ENCODE measurements around the gene OR2T10. TPM values are rescaled to one million over a fixed set of nuclear protein-coding genes. Genes with fewer than 3 reads are reported as not detected.

Gene OR2T10
- total and polyA plus RNA-seq, 2 experiments from 2014 or later = not detected

DNA sequence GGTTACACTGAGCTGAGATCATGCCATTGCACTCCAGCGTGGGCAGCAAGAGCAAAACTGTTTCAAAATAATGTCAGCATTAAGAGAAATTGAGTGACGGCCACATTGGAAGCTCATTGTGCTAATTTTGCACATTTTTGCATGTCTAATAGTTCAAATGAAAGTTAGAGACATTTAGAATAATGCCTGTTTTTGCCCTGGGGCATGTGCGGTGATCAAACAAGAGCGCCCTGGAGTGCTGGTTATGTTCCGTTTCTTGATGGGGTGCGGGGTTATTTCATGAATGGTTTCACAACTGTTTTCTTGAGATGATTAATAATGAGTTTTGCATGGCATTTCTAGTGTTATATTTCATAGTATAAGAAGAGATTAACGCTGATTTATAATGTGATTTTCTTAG lies 24.3 kb upstream of the OR2T10 start:
- Histone ChIP-seq H3K36me3 (no peaks in the 10 kb centered on the region), H3K4me3 (no peak overlapping the region), H3K27me3 (no peaks in the 10 kb centered on the region), H3K27ac (no peak overlapping the region), H3K4me1 (ENCODE audit: low read depth) (no peaks in the 10 kb centered on the region), H3K9me3 (ENCODE audit: low read depth) (no peaks in the 10 kb centered on the region)
- TF ChIP-seq, protein P1, sequence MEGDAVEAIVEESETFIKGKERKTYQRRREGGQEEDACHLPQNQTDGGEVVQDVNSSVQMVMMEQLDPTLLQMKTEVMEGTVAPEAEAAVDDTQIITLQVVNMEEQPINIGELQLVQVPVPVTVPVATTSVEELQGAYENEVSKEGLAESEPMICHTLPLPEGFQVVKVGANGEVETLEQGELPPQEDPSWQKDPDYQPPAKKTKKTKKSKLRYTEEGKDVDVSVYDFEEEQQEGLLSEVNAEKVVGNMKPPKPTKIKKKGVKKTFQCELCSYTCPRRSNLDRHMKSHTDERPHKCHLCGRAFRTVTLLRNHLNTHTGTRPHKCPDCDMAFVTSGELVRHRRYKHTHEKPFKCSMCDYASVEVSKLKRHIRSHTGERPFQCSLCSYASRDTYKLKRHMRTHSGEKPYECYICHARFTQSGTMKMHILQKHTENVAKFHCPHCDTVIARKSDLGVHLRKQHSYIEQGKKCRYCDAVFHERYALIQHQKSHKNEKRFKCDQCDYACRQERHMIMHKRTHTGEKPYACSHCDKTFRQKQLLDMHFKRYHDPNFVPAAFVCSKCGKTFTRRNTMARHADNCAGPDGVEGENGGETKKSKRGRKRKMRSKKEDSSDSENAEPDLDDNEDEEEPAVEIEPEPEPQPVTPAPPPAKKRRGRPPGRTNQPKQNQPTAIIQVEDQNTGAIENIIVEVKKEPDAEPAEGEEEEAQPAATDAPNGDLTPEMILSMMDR (IDR thresholded peaks at IDR 0.05; ENCODE audit: low read depth, low read length) = no peak
- no peak for DNase-seq (ENCODE audit: low read depth in 1 of 2, low spot score in 1 of 2)

DNA sequence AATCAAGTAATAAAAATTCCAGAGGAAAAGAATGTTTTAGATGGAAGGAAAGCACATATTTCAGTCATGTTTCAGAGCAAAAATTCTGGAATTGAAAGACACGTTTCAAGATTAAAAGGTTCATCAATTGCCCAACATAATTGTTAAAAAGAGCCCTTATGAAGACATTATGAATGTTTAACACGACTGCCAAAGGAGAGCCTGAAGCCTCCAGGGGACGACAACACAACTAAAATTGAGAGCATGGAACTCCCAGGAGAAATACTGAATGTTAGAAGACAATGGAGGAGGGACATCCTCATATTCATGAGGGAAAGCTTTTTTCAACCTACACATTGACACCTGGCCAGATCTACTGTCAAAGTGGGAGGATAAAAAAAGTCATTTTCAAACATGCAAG lies 21.4 kb upstream of the OR2T10 start:
- H3K9me3 ChIP-seq (ENCODE audit: low read depth) = no peaks in the 10 kb centered on the region
- H3K4me3 ChIP-seq = no peak overlapping the region
- peak in 1 of 2 donors; percentile 39 for DNase-seq (ENCODE audit: low read depth in 1 of 2, low spot score in 1 of 2)
- H3K4me1 ChIP-seq (ENCODE audit: low read depth) = no peaks in the 10 kb centered on the region
- no peaks in the 10 kb centered on the region for H3K36me3 ChIP-seq
- no peaks in the 10 kb centered on the region for H3K27me3 ChIP-seq
- H3K27ac ChIP-seq = no peak overlapping the region
- TF ChIP-seq, protein P1 (IDR thresholded peaks at IDR 0.05; ENCODE audit: low read depth, low read length) = peak; percentile 59

GRCh38 chr1:248618119-248618518 lies 20.6 kb upstream of the OR2T10 start:
- no peak for DNase-seq (ENCODE audit: low read depth in 1 of 2, low spot score in 1 of 2)
- Histone ChIP-seq H3K36me3 (no peaks in the 10 kb centered on the region), H3K27me3 (no peaks in the 10 kb centered on the region), H3K27ac (no peak overlapping the region), H3K9me3 (ENCODE audit: low read depth) (no peaks in the 10 kb centered on the region), H3K4me3 (no peak overlapping the region), H3K4me1 (ENCODE audit: low read depth) (no peaks in the 10 kb centered on the region)
- TF ChIP-seq, protein P1 (IDR thresholded peaks at IDR 0.05; ENCODE audit: low read depth, low read length) = no peak

DNA sequence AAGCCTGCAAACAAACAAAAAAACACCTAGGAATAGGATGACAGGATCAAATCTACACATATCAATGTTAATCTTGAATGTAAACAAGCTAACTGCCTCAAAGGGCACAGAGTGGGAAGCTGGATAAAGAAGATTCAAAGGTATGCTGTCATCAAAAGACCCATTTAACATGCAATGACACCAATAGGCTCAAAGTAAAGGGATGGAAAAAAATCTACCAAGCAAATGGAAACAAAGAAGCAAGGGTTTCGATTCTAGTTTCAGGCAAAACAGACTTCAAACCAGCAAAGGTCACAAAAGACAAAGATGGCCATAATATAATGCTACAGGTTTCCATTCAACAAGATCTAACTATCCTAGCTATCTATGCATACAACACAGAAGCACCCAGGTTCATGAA lies 16.2 kb upstream of the OR2T10 start:
- no peaks in the 10 kb centered on the region for H3K27me3 ChIP-seq
- no peaks in the 10 kb centered on the region for H3K9me3 ChIP-seq (ENCODE audit: low read depth)
- H3K4me1 ChIP-seq (ENCODE audit: low read depth) = no peaks in the 10 kb centered on the region
- H3K4me3 ChIP-seq = no peak overlapping the region
- TF ChIP-seq, protein P1 (IDR thresholded peaks at IDR 0.05; ENCODE audit: low read depth, low read length) = no peak
- DNase-seq (ENCODE audit: low read depth in 1 of 2, low spot score in 1 of 2) = no peak
- H3K36me3 ChIP-seq = no peaks in the 10 kb centered on the region
- H3K27ac ChIP-seq = no peak overlapping the region

- Histone ChIP-seq H3K4me1 (ENCODE audit: low read depth) (no peaks in the 10 kb centered on the region), H3K4me3 (no peak overlapping the region), H3K36me3 (no peaks in the 10 kb centered on the region), H3K27me3 (no peaks in the 10 kb centered on the region), H3K27ac (no peak overlapping the region), H3K9me3 (ENCODE audit: low read depth) (no peaks in the 10 kb centered on the region)
- TF ChIP-seq, protein P1 (IDR thresholded peaks at IDR 0.05; ENCODE audit: low read depth, low read length) = no peak
- no peak for DNase-seq (ENCODE audit: low read depth in 1 of 2, low spot score in 1 of 2)
These were observed 14.4 kb upstream of the OR2T10 start for GRCh38 chr1:248611883-248612414.

- H3K27me3 ChIP-seq = no peaks in the 10 kb centered on the region
- no peaks in the 10 kb centered on the region for H3K9me3 ChIP-seq (ENCODE audit: low read depth)
- no peaks in the 10 kb centered on the region for H3K36me3 ChIP-seq
- TF ChIP-seq, protein P1 (IDR thresholded peaks at IDR 0.05; ENCODE audit: low read depth, low read length) = no peak
- DNase-seq (ENCODE audit: low read depth in 1 of 2, low spot score in 1 of 2) = no peak
- H3K4me3 ChIP-seq = no peak overlapping the region
- no peaks in the 10 kb centered on the region for H3K4me1 ChIP-seq (ENCODE audit: low read depth)
- H3K27ac ChIP-seq = no peak overlapping the region
These were observed 12.8 kb upstream of the OR2T10 start for GRCh38 chr1:248610301-248610700.

Measured in cardiac muscle cell (in vitro differentiated cells and primary cell).